GM13976 (cell line): ENCODE data around the gene MPZL2.

Experiments
- DNase-seq: peaks from one replicate; pipeline ENCODE4 v3.0.0; 2012; ENCODE audit warnings: low spot score
- in situ Hi-C: fragments of 300-500 bp; cut with MboI; formaldehyde crosslinking; loops from one replicate; pipeline ENCODE4 v1.12.0; 2022; ENCODE audit warnings: low sequenced_read_pairs, mixed read lengths, inconsistent platforms; ENCODE audit not compliant: unreplicated experiment
- TF ChIP-seq, protein P1 (sequence below): IDR thresholded peaks from 2 replicates; pipeline ENCODE4 v1.5.1; 2012; ENCODE audit warnings: borderline replicate concordance, mild to moderate bottlenecking; ENCODE audit not compliant: insufficient read depth; ENCODE audit errors: extremely low read depth, missing control alignments, control extremely low read depth

Gene MPZL2

DNA sequence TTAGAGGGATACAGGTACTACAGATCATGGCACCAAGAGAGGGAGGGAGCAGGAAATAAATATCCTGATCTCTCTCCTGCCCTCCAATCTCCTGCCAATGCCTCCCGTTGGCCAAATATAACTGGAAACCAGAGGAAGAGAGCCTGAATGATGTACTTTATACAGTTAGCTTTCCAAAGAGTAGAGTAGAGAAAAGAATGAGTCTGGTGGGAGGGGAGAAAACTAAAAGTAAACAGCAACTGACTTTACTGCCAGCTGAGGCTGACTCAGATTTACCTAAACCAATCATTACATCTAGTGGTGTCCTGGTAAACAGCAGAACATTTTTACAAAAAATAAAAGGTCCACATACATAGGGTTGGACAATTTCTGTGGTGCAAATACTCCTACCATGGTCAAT, 17.1 kb downstream of the MPZL2 start:
- in situ Hi-C loops: no loop called here
- DNase-seq: no peak
- TF ChIP-seq, protein P1, sequence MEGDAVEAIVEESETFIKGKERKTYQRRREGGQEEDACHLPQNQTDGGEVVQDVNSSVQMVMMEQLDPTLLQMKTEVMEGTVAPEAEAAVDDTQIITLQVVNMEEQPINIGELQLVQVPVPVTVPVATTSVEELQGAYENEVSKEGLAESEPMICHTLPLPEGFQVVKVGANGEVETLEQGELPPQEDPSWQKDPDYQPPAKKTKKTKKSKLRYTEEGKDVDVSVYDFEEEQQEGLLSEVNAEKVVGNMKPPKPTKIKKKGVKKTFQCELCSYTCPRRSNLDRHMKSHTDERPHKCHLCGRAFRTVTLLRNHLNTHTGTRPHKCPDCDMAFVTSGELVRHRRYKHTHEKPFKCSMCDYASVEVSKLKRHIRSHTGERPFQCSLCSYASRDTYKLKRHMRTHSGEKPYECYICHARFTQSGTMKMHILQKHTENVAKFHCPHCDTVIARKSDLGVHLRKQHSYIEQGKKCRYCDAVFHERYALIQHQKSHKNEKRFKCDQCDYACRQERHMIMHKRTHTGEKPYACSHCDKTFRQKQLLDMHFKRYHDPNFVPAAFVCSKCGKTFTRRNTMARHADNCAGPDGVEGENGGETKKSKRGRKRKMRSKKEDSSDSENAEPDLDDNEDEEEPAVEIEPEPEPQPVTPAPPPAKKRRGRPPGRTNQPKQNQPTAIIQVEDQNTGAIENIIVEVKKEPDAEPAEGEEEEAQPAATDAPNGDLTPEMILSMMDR: no peak

DNA sequence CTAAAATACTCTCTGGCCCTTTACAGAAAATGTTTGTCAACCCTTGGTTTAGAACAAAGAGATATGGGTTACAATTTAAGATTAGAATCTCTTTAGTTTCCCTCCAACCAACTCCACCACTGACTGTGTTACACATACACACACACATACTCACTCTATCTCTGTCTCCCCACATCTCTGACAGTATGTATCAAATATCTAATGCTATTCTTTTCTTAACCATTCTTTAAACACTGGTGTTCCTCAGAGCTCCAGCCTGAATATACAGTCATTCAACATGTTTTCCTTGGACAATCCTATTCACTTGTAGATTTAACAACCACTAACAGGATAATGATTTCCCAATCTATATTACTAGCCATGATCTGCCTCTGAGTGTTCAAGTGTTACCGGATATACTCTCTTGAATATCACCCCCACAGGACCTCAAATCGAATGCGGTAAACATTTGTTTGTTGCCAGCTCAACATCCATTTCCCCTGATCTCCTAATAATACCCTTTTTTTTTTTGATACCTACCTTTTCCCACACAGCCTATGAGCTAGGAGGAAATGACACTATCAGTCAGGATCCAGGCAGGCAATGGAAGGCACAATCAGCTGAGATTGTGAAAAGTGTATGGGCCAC, 18.0 kb downstream of the MPZL2 start:
- no peak for DNase-seq
- in situ Hi-C loops: no loop called here
- TF ChIP-seq, protein P1: no peak

DNA sequence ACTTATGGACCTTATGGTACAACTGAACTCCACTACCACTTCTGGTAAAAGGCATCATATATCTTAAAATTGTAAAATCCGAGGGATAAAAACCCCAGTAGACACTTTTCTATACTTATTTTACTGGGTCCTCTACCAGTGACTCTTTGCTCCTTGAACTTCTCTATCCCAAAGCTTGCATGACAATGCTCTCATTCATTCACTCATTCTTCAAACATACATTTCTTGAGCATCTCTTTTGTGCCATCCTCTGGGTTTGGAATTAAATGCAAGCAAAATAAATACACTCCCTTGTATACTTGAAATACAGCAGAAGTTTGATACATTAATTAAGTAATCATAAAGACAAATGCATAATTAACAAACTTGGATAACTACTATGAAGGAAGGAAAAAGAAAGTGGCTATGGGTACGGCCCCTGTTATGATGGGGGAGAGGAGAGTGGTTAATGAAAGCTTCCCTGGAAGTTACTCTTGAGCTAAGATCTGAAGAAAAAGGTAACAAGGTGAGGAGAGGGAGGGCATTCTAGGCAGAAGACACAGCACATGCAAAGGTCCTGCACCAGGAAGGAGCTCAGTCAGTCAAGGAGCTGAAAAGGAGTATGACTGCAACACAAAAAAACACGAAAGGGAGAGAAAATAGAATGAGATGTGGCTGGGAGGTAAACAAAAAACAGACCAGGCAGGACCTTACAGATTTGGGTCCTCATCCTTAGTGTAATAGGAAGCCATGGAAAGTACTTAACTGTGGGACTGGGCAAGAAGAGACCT, 19.9 kb downstream of the MPZL2 start:
- in situ Hi-C loops: no loop called here
- TF ChIP-seq, protein P1: no peak
- DNase-seq: no peak

DNA sequence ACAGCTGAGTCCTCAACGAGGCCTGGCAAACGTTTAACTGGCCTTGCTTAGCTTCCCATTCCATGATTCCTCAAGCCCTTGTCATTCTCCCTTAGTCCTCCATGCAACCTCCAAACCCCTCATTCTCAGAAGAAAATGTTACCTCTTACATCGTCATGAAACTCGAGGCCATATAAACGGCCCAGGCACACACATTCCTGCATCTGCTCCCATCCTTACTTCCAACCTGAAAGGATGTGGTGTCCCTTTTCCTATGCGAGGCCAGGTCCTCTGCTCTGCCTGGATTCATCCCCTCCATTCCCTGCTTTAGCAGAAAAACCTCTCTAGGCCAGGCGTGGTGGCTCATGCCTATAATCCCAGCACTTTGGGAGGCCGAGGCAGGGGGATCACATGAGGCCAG, 20.9 kb downstream of the MPZL2 start:
- no peak for DNase-seq
- in situ Hi-C loops: no loop called here
- TF ChIP-seq, protein P1: no peak

DNA sequence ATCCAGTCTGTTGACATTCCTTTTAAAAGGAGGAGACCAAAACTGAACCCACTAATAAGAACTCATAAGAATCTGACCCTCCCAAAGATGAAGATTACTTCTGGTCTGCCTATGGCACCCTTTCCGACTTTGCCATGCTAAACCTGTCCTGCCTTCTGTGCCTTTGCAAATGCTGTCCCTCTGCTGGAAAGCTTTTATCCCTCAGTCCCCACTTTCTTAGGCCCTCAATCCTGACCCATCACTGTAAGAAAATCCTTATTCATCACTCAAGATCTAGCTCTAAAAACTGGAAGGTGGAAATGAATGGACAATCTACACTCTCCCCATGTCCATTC, 22.4 kb downstream of the MPZL2 start:
- TF ChIP-seq, protein P1: no peak
- in situ Hi-C loops: no loop called here
- DNase-seq: no peak

DNA sequence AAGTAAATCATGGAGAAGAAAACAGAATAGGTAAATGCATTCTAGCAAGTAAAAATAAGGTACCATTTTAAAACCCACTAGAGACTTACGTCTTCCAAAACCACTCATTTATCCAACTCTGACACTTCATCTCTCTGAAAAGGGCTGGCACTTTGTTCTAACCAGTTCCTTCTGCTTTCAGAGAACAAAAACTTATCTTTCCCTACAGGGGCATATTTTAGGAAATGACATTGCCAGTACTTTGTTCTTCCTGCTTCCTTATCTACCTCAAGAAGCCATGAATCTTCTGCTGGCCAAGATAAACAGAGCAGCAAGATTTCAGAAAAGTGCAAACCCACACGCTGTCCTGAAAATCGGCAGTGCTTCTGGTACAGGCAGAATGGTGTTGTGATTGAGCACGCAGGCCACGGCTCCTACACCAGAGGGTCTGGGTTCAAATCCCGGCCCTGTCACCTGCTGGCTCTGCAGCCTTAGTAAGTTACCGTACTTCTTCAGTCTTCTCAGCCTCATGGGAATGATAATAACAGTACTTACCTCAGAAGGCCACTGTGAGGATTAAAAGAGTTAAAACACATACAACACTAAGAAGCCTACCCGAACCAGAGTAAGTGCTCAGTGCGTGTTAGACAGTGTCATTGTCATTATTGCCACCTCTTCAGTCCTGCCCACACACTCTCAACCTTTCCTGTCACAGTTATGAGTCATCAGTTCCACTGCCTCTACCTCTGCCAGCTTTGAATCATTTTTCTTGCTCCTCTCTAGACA, 22.9 kb downstream of the MPZL2 start:
- TF ChIP-seq, protein P1: no peak
- peak; percentile 54 for DNase-seq
- in situ Hi-C loops: no loop called here
